Activated naive CD8-positive, alpha-beta T cell treated with anti-CD3 and anti-CD28 coated beads, Interleukin-2, amount 50 U/mL, for 24 hours (primary cell): Measurements from ENCODE around the gene WASF2.
"Not testable (repeated sequence)": the region's sequence is repeated elsewhere in the genome, so short reads cannot be mapped to it uniquely, and the experiment has no call there.

ENCODE experiments used
- ATAC-seq: fragments of 150-1000 bp; cut with Tn5 transposase; one replicate; pipeline ENCODE4 v1.10.0; 2021
- DNase-seq: peaks from one replicate; pipeline ENCODE4 v3.0.0; 2021
- H3K27ac Mint-ChIP-seq: one replicate; pipeline ENCODE4 v1.8.0; 2021; ENCODE audit warnings: mild to moderate bottlenecking, mixed read lengths
- H3K27me3 Mint-ChIP-seq: one replicate; pipeline ENCODE4 v1.8.0; 2021; ENCODE audit warnings: mixed read lengths
- H3K36me3 Mint-ChIP-seq: one replicate; pipeline ENCODE4 v1.8.0; 2021; ENCODE audit warnings: low read depth, mixed read lengths
- H3K4me1 Mint-ChIP-seq: one replicate; pipeline ENCODE4 v1.8.0; 2021; ENCODE audit warnings: mixed read lengths
- H3K4me3 Mint-ChIP-seq: one replicate; pipeline ENCODE4 v1.8.0; 2021; ENCODE audit warnings: mild to moderate bottlenecking, moderate library complexity, mixed read lengths
- H3K9me3 Mint-ChIP-seq: one replicate; pipeline ENCODE4 v1.8.0; 2021; ENCODE audit warnings: mixed read lengths

Gene WASF2

GRCh38 chr1:27416387-27417111 lies 73.4 kb downstream of the WASF2 start:
- Mint-ChIP-seq H3K4me1 (peaks cover 47% of the 10 kb centered on the region), H3K36me3 (peaks cover 43% of the 10 kb centered on the region), H3K4me3 (no peak overlapping the region), H3K9me3 (no peaks in the 10 kb centered on the region), H3K27ac (peak overlapping the region; percentile 25), H3K27me3 (no peaks in the 10 kb centered on the region)
- ATAC-seq (peak; percentile 44), DNase-seq (peak; percentile 51)

GRCh38 chr1:27414091-27414490 lies 75.9 kb downstream of the WASF2 start:
- ATAC-seq: no peak
- Mint-ChIP-seq H3K4me1 (peaks cover 34% of the 10 kb centered on the region), H3K27ac (peak overlapping the region; percentile 50), H3K27me3 (no peaks in the 10 kb centered on the region), H3K4me3 (no peak overlapping the region), H3K9me3 (no peaks in the 10 kb centered on the region), H3K36me3 (peaks cover 55% of the 10 kb centered on the region)
- DNase-seq: no peak

- no peak for DNase-seq
- Mint-ChIP-seq H3K4me3 (no peak overlapping the region), H3K4me1 (peaks cover 23% of the 10 kb centered on the region), H3K9me3 (no peaks in the 10 kb centered on the region), H3K27ac (peak overlapping the region; percentile 52), H3K36me3 (peaks cover 49% of the 10 kb centered on the region), H3K27me3 (no peaks in the 10 kb centered on the region)
- no peak for ATAC-seq
These were observed 77.0 kb downstream of the WASF2 start for GRCh38 chr1:27413004-27413403.

DNA sequence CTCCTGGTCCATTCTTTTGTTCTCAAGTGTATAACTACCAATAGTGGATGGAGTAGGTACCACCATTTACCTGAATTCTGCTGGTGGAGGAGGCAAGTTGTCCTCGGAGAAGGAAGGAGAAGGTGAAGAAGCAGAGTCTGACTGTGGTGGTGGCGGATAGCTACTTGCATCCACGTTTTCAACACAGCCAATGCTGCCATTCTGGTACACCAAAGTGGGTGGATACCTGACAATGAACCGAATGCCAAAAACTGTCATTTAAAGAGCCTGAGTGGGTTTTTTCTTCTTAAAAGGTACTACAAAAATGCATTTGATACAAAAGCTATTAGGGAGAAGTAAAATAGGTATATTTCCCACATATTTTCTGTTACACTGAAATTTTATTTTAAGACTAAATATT lies 77.5 kb downstream of the WASF2 start:
- DNase-seq (no peak), ATAC-seq (no peak)
- H3K27me3 Mint-ChIP-seq: no peaks in the 10 kb centered on the region
- H3K4me1 Mint-ChIP-seq: peaks cover 18% of the 10 kb centered on the region
- no peak overlapping the region for H3K27ac Mint-ChIP-seq
- H3K36me3 Mint-ChIP-seq: peaks cover 49% of the 10 kb centered on the region
- no peaks in the 10 kb centered on the region for H3K9me3 Mint-ChIP-seq
- no peak overlapping the region for H3K4me3 Mint-ChIP-seq

- no peak for ATAC-seq
- Mint-ChIP-seq H3K4me3 (no peak overlapping the region), H3K27ac (no peak overlapping the region), H3K4me1 (no peaks in the 10 kb centered on the region), H3K9me3 (no peaks in the 10 kb centered on the region), H3K27me3 (no peaks in the 10 kb centered on the region), H3K36me3 (peaks cover 42% of the 10 kb centered on the region)
- DNase-seq: no peak
These were observed 79.3 kb downstream of the WASF2 start for GRCh38 chr1:27410709-27411108.

- H3K27me3 Mint-ChIP-seq: no peaks in the 10 kb centered on the region
- no peak for ATAC-seq
- no peak overlapping the region for H3K27ac Mint-ChIP-seq
- H3K4me1 Mint-ChIP-seq: no peaks in the 10 kb centered on the region
- no peak overlapping the region for H3K4me3 Mint-ChIP-seq
- H3K9me3 Mint-ChIP-seq: no peaks in the 10 kb centered on the region
- peaks cover 33% of the 10 kb centered on the region for H3K36me3 Mint-ChIP-seq
- DNase-seq: no peak
These were observed 80.3 kb downstream of the WASF2 start for GRCh38 chr1:27409669-27410068.

GRCh38 chr1:27408151-27408550 lies 81.8 kb downstream of the WASF2 start:
- ATAC-seq (no peak), DNase-seq (no peak)
- Mint-ChIP-seq H3K27me3 (no peaks in the 10 kb centered on the region), H3K9me3 (no peaks in the 10 kb centered on the region), H3K4me1 (peaks cover 12% of the 10 kb centered on the region), H3K4me3 (no peak overlapping the region), H3K27ac (no peak overlapping the region), H3K36me3 (peaks cover 23% of the 10 kb centered on the region)

DNA sequence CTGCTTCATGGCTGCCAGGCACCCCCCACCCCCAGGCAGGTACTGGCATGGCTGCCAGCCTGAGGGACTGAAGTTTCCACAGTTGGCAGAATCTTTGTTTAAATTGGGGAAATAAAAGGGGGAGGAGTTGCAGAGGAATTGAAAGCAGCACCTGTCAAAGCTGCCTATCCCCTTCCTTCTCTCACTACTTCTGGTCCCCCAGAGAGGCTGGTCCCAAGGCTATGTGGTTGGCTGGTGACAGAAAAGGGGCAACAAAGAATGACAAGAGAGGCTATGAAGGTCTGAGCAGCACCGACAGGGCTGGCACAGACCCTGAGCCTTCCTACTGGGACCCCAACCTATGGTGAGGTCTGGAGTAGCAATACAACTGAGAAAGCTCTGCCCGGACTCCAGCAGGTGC lies 83.2 kb downstream of the WASF2 start:
- H3K4me3 Mint-ChIP-seq, ATAC-seq: not testable (repeated sequence)

DNA sequence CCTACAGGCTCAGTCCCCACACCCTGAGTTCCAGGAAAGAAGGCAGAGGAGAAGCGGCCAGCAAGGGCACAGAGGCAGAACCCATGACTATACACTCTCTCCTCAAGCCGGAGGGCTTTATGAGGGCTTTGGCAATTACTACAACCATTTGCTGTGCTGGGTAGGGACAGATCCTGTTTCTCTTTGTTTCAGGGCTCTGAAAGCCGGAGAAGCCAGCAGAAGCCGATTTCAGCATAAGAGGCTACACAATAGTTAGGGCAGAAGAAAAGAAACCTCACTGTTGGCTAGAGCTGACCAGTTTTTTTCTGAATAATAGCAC lies 83.6 kb downstream of the WASF2 start:
- no peaks in the 10 kb centered on the region for H3K27me3 Mint-ChIP-seq
- no peak overlapping the region for H3K27ac Mint-ChIP-seq
- peaks cover 24% of the 10 kb centered on the region for H3K4me1 Mint-ChIP-seq
- DNase-seq (no peak), ATAC-seq (no peak)
- H3K9me3 Mint-ChIP-seq: no peaks in the 10 kb centered on the region
- H3K4me3 Mint-ChIP-seq: no peak overlapping the region
- H3K36me3 Mint-ChIP-seq: peaks cover 17% of the 10 kb centered on the region

More for the DNA sequence above, 83.2 kb downstream of the WASF2 start:
- not testable (repeated sequence) for H3K27me3 Mint-ChIP-seq, H3K9me3 Mint-ChIP-seq, DNase-seq, H3K27ac Mint-ChIP-seq
- peaks cover 22% of the 10 kb centered on the region for H3K4me1 Mint-ChIP-seq
- peaks cover 19% of the 10 kb centered on the region for H3K36me3 Mint-ChIP-seq

DNA sequence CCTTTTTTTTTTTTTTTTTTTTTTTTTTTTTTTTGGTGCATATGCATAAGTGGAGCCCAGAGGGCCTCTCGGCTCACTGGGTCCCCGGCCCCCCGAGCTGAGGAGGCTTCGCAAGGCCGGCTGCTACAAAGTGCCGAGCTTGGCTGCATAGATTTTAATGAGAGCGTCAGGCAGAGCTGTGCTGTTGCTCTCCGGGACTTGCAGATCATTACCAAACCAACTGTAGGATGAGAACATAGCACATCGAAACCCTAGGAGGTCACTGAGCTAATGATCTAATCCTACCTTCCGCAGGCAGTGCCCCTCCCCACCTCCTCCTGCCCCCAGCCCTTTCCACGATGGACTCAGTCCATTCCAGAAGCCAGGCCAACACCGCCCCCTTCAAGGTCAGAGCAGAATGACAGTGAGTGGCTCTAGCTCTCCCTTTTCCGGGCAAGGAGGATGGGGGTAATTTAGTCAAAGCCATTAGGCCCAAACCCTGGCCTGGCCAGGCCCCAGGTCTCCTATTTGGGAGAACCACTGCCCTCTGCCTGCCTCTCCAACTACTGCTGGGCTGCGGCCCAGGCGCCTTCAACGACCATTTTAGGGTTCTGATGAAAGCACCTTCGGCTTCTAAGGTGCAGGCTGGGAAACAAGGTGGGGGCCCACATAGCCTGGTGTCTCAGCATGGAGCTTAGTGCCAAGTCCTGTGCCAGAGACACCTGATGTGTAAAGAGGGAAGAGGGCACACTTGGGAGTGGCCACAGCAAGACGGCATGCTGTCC lies 84.2 kb downstream of the WASF2 start:
- not testable (repeated sequence) for H3K9me3 Mint-ChIP-seq, H3K4me3 Mint-ChIP-seq, ATAC-seq, DNase-seq, H3K27me3 Mint-ChIP-seq
- H3K27ac Mint-ChIP-seq: peak overlapping the region; percentile 62
- peaks cover 24% of the 10 kb centered on the region for H3K4me1 Mint-ChIP-seq
- H3K36me3 Mint-ChIP-seq: peaks cover 12% of the 10 kb centered on the region

- H3K4me1 Mint-ChIP-seq: peaks cover 24% of the 10 kb centered on the region
- ATAC-seq (no peak), DNase-seq (no peak)
- no peaks in the 10 kb centered on the region for H3K27me3 Mint-ChIP-seq
- H3K9me3 Mint-ChIP-seq: no peaks in the 10 kb centered on the region
- H3K4me3 Mint-ChIP-seq: no peak overlapping the region
- H3K36me3 Mint-ChIP-seq: peaks cover 7% of the 10 kb centered on the region
- H3K27ac Mint-ChIP-seq: no peak overlapping the region
These were observed 84.9 kb downstream of the WASF2 start for GRCh38 chr1:27405074-27405473.

- Mint-ChIP-seq H3K4me1 (peaks cover 24% of the 10 kb centered on the region), H3K27me3 (no peaks in the 10 kb centered on the region), H3K9me3 (no peaks in the 10 kb centered on the region), H3K27ac (peak overlapping the region; percentile 76), H3K4me3 (peak overlapping the region; percentile 4), H3K36me3 (peaks cover 7% of the 10 kb centered on the region)
- DNase-seq: no peak
- no peak for ATAC-seq
These were observed 86.0 kb downstream of the WASF2 start for GRCh38 chr1:27403931-27404330.

GRCh38 chr1:27403065-27403726 lies 86.8 kb downstream of the WASF2 start:
- Mint-ChIP-seq H3K36me3 (peaks cover 5% of the 10 kb centered on the region), H3K4me1 (peaks cover 24% of the 10 kb centered on the region), H3K27me3 (no peaks in the 10 kb centered on the region), H3K27ac (peak overlapping the region; percentile 76), H3K9me3 (no peaks in the 10 kb centered on the region), H3K4me3 (peak overlapping the region; percentile 11)
- ATAC-seq (peak; percentile 64), DNase-seq (peak; percentile 56)

DNA sequence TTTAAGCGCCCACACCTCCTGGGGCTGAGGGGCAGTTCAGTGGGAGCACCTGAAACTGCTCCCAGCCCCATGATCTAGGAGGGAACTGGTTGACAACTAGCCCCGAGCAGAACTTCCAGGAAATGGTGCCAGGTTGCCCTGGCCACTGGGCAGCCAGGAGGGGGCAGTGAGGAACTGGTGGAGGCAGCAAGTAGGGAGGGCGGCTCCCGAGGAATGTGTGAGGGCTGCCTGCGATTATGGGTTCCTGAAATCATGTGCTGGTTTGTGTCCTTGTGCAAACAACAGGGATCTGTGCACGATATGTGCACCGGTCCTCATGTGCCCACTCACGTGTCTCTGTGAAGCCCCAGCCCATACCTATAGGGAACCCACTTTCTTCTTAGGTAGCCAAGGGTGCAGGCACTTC lies 87.6 kb downstream of the WASF2 start:
- DNase-seq: peak; percentile 25
- Mint-ChIP-seq H3K27me3 (no peaks in the 10 kb centered on the region), H3K9me3 (no peaks in the 10 kb centered on the region), H3K4me3 (no peak overlapping the region), H3K4me1 (peaks cover 24% of the 10 kb centered on the region), H3K27ac (peak overlapping the region; percentile 76), H3K36me3 (peaks cover 2% of the 10 kb centered on the region)
- ATAC-seq: no peak

- ATAC-seq: no peak
- Mint-ChIP-seq H3K4me3 (no peak overlapping the region), H3K36me3 (no peaks in the 10 kb centered on the region), H3K27me3 (no peaks in the 10 kb centered on the region), H3K4me1 (peaks cover 24% of the 10 kb centered on the region), H3K27ac (no peak overlapping the region), H3K9me3 (no peaks in the 10 kb centered on the region)
- no peak for DNase-seq
These were observed 89.0 kb downstream of the WASF2 start for GRCh38 chr1:27400963-27401341.
